ENCODE results near the gene ATOH7. TPM values are rescaled to one million over a fixed set of nuclear protein-coding genes. Genes with fewer than 3 reads are reported as not detected.

Gene ATOH7
- total and polyA plus RNA-seq, 2 of the 4 experiments (the other 2 are of a cell fraction) = 0.05 TPM; not detected in 1

GRCh38 chr10:68253346-68253745, 21.4 kb upstream of the ATOH7 start:
- no peak overlapping the region for H4K8ac ChIP-seq (ENCODE audit: low read depth in 2 of 2, low read length in 2 of 2)
- no peak overlapping the region for H3K4ac ChIP-seq (ENCODE audit: low read depth, low read length)
- intact Hi-C loops (cut with micrococcal nuclease) (no loop called here), in situ Hi-C loops (cut with MboI; ENCODE audit: low sequenced_read_pairs) (no loop called here), dilution Hi-C loops (cut with HindIII; ENCODE audit: low sequenced_read_pairs, unreplicated experiment) (no loop called here)
- peaks cover 37% of the 10 kb centered on the region for H3K27me3 ChIP-seq (ENCODE audit: control insufficient read depth, insufficient read depth, low read length)
- no peaks in the 10 kb centered on the region for H3K79me1 ChIP-seq (ENCODE audit: low read depth in 1 of 2, low read length in 2 of 2)
- no peak overlapping the region for H2AK9ac ChIP-seq (replicated peaks; ENCODE audit: low read depth, low read length, poor library complexity)
- H3K9me1 ChIP-seq (ENCODE audit: insufficient read depth, low read length) = no peaks in the 10 kb centered on the region
- H4K91ac ChIP-seq (ENCODE audit: insufficient read depth, low read depth, low read length) = no peak overlapping the region
- H4K5ac ChIP-seq (ENCODE audit: low read depth, low read length) = no peak overlapping the region
- H3K14ac ChIP-seq (replicated peaks; ENCODE audit: low read depth, low read length) = no peak overlapping the region
- no peak overlapping the region for H3K56ac ChIP-seq (ENCODE audit: extremely low read depth, insufficient read depth, low read length)
- H2BK5ac ChIP-seq (ENCODE audit: low read depth, low read length, poor library complexity, severe bottlenecking) = no peak overlapping the region
- no peak overlapping the region for H3K4me3 ChIP-seq (ENCODE audit: insufficient read depth, low read depth, low read length)
- H3K9ac ChIP-seq (ENCODE audit: low read depth, low read length) = no peak overlapping the region
- H2AFZ ChIP-seq (replicated peaks; ENCODE audit: low read length, poor library complexity) = no peak overlapping the region
- no peak for ATAC-seq (ENCODE audit: low read depth)
- H2BK120ac ChIP-seq (ENCODE audit: low read depth, low read length) = no peak overlapping the region
- H4K20me1 ChIP-seq (ENCODE audit: insufficient read depth, low read length) = no peaks in the 10 kb centered on the region
- H2AK5ac ChIP-seq (ENCODE audit: low read depth, low read length) = no peak overlapping the region
- no peak overlapping the region; the same call in 1 of the 2 replicates for H3K4me2 ChIP-seq (ENCODE audit: low read depth, low read length)
- DNase-seq = no peak
- no peak overlapping the region for H3K18ac ChIP-seq (ENCODE audit: low read depth, low read length)
- H2BK15ac ChIP-seq (ENCODE audit: low read depth, low read length) = no peak overlapping the region
- no peak overlapping the region for H3K23ac ChIP-seq (ENCODE audit: low read depth, low read length)
- H3K36me3 ChIP-seq (ENCODE audit: control insufficient read depth, insufficient read depth, low read length) = no peaks in the 10 kb centered on the region
- no CpG with 5 or more reads among the region's 1 CpG for WGBS, 2 experiments (ENCODE audit: extremely low coverage in 2 of 2, insufficient read length in 1 of 2)
- TF ChIP-seq MAZ (IDR thresholded peaks at IDR 0.05; ENCODE audit: borderline replicate concordance, low read depth, low read length) (no peak), FOS (IDR thresholded peaks at IDR 0.05; ENCODE audit: low read depth, low read length) (no peak), MXI1 (IDR thresholded peaks at IDR 0.05; ENCODE audit: borderline replicate concordance, low read depth, low read length) (no peak), RCOR1 (IDR thresholded peaks at IDR 0.05; ENCODE audit: insufficient replicate concordance, low read length) (no peak), CHD1 (IDR thresholded peaks at IDR 0.05; ENCODE audit: low read depth, low read length) (no peak), CTCF (conservative IDR thresholded peaks at IDR 0.05; ENCODE audit: low read depth, low read length) (no peak), NFE2L2 (IDR thresholded peaks at IDR 0.05; ENCODE audit: low read depth, low read length) (no peak), RAD21 (IDR thresholded peaks at IDR 0.05; ENCODE audit: low read length) (no peak), MAFK (IDR thresholded peaks at IDR 0.05; ENCODE audit: low read depth, low read length) (no peak), USF2 (IDR thresholded peaks at IDR 0.05; ENCODE audit: low read depth, low read length) (no peak), POLR2A (IDR thresholded peaks at IDR 0.05; ENCODE audit: low read depth, low read length) (no peak), ELK1 (IDR thresholded peaks at IDR 0.05; ENCODE audit: borderline replicate concordance, low read depth, low read length) (no peak), RFX5 (IDR thresholded peaks at IDR 0.05; ENCODE audit: low read depth, low read length) (no peak), CEBPB (IDR thresholded peaks at IDR 0.05; ENCODE audit: low read depth, low read length) (no peak), SMC3 (IDR thresholded peaks at IDR 0.05; ENCODE audit: low read depth, low read length) (no peak), BHLHE40 (IDR thresholded peaks at IDR 0.05; ENCODE audit: low read depth, low read length) (no peak)
- no peaks in the 10 kb centered on the region for H3K9me3 ChIP-seq (ENCODE audit: control insufficient read depth, insufficient read depth, low read length)
- no peak overlapping the region for H2BK20ac ChIP-seq (ENCODE audit: low read depth, low read length)
- H3K27ac ChIP-seq (ENCODE audit: insufficient read depth, low read length) = no peak overlapping the region
- H3K4me1 ChIP-seq (ENCODE audit: control insufficient read depth, insufficient read depth, low read length) = no peaks in the 10 kb centered on the region; the same call in 1 of the 2 replicates
- BruUV-seq (replicated peaks) = no TSS peak
- ChIA-PET CTCF (interaction anchor here (0.6 to 0.9 kb wide), 2 partner anchors 9 to 13 kb away, joined by 4 read pairs; no protein-coding TSS in a partner anchor), POLR2A (ENCODE audit: unreplicated experiment) (interaction anchor here (0.5 kb wide), 1 partner anchor 79 kb away, joined by 4 read pairs; the partner anchor contains the start of gene HNRNPH3)

All from IMR-90 (cell line).